Common myeloid progenitor, CD34-positive (primary cell): ENCODE data around the gene MSMP.
A peak's percentile ranks its signal among the peaks of the same experiment; 100 is the strongest.

Source experiments
- CTCF ChIA-PET: fragments of 350-600 bp; sonication (Branson Sonifier 250); formaldehyde crosslinking; loops from one replicate; lab custom pipeline; 2021; ENCODE audit warnings: antibody characterized with exemption; lab: Charles Lee
- POLR2A ChIA-PET: fragments of 350-600 bp; sonication (Branson Sonifier 250); formaldehyde crosslinking; loops from one replicate; lab custom pipeline; 2021; ENCODE audit warnings: antibody characterized with exemption; lab: Charles Lee
- DNase-seq, 3 donors: peaks; one replicate each; pipeline versions ENCODE4 v3.0.0 to v3.0.0-alpha.2; 2013
- H3K27ac ChIP-seq, 2 experiments: 1 replicate in 1 of 2; 2 replicates in 1 of 2; pipeline ENCODE4 v1.7.0; 2013; ENCODE audit warnings: inconsistent platforms in 2 of 2, low read length in 2 of 2, mild to moderate bottlenecking in 2 of 2, low read depth in 1 of 2, moderate library complexity in 1 of 2; ENCODE audit not compliant: severe bottlenecking in 2 of 2, insufficient read depth in 1 of 2, poor library complexity in 1 of 2
- H3K27me3 ChIP-seq, 5 experiments: replicated peaks in 2 of 5; 1 replicate in 3 of 5; 2 replicates in 2 of 5; pipeline versions ENCODE4 v1.6.1 to v1.7.0; 2013; ENCODE audit warnings: low read length in 4 of 5, mild to moderate bottlenecking in 2 of 5, moderate library complexity in 2 of 5, inconsistent platforms in 1 of 5; ENCODE audit not compliant: insufficient read depth in 5 of 5, control insufficient read depth in 4 of 5
- H3K36me3 ChIP-seq, 4 experiments: 1 replicate in 2 of 4; 2 replicates in 2 of 4; pipeline versions ENCODE4 v1.6.1 to v1.7.0; 2013; ENCODE audit warnings: low read length in 3 of 4, control low read depth in 1 of 4, mild to moderate bottlenecking in 1 of 4; ENCODE audit not compliant: control insufficient read depth in 4 of 4, insufficient read depth in 4 of 4
- H3K4me1 ChIP-seq, 4 experiments: 1 replicate in 3 of 4; 2 replicates in 1 of 4; pipeline versions ENCODE4 v1.6.1 to v1.7.1; 2013; ENCODE audit warnings: low read length in 3 of 4, mild to moderate bottlenecking in 3 of 4, control low read depth in 1 of 4, inconsistent platforms in 1 of 4, moderate library complexity in 1 of 4; ENCODE audit not compliant: control insufficient read depth in 4 of 4, insufficient read depth in 4 of 4; ENCODE audit errors: control extremely low read depth in 1 of 4
- H3K4me3 ChIP-seq, 7 experiments: 1 replicate in 4 of 7; 2 replicates in 3 of 7; pipeline versions ENCODE4 v1.5.1 to v1.7.0; 2013; ENCODE audit warnings: mild to moderate bottlenecking in 7 of 7, low read length in 6 of 7, moderate library complexity in 6 of 7, inconsistent platforms in 2 of 7, low read depth in 2 of 7, control low read depth in 1 of 7; ENCODE audit not compliant: insufficient read depth in 4 of 7, control insufficient read depth in 1 of 7; ENCODE audit errors: extremely low read depth in 1 of 7
- H3K9me3 ChIP-seq, 5 experiments: 1 replicate in 4 of 5; 2 replicates in 1 of 5; pipeline versions ENCODE4 v1.6.1 to v1.7.1; 2013; ENCODE audit warnings: low read length in 4 of 5, mild to moderate bottlenecking in 2 of 5, inconsistent platforms in 1 of 5, low read depth in 1 of 5, moderate library complexity in 1 of 5; ENCODE audit not compliant: control insufficient read depth in 4 of 5, insufficient read depth in 2 of 5; ENCODE audit errors: control extremely low read depth in 1 of 5
- WGBS: methylation state at CpG from one replicate; pipeline ENCODE4 v1.1.5; 2013; ENCODE audit not compliant: insufficient coverage; 5-methylcytosine and 5-hydroxymethylcytosine counted together

The MSMP gene

GRCh38 chr9:35723426-35723825 lies 30.6 kb downstream of the MSMP start:
- no peak overlapping the region for H3K4me3 ChIP-seq
- DNase-seq = no peak
- no peaks in the 10 kb centered on the region for H3K9me3 ChIP-seq
- H3K27me3 ChIP-seq = no peaks in the 10 kb centered on the region
- ChIA-PET POLR2A (no interaction called here), CTCF (interaction anchor here (1.0 to 13.4 kb wide), 4 partner anchors 8 to 28 kb away, joined by 3 to 190 read pairs (median 48); partner anchors contain the start of genes CREB3, GBA2, RGP1 and TLN1)
- H3K4me1 ChIP-seq = peaks cover 9 to 25% (median 23%) of the 10 kb centered on the region in 4 experiments
- WGBS = 100% methylated on average over 2 of the region's 2 CpGs
- no peak overlapping the region for H3K27ac ChIP-seq
- H3K36me3 ChIP-seq = peaks cover 29 to 71% (median 60%) of the 10 kb centered on the region in 4 experiments

GRCh38 chr9:35719546-35719945 lies 34.5 kb downstream of the MSMP start:
- H3K9me3 ChIP-seq = no peaks in the 10 kb centered on the region
- H3K4me1 ChIP-seq = no peaks in the 10 kb centered on the region
- H3K27ac ChIP-seq = no peak overlapping the region
- H3K27me3 ChIP-seq = no peaks in the 10 kb centered on the region
- H3K4me3 ChIP-seq = no peak overlapping the region
- peaks cover 46 to 97% (median 82%) of the 10 kb centered on the region in 4 experiments for H3K36me3 ChIP-seq
- 100% methylated on average over 3 of the region's 4 CpGs for WGBS
- ChIA-PET CTCF (interaction anchor here (11.1 to 13.4 kb wide), 2 partner anchors 9 to 24 kb away, joined by 86 to 94 read pairs; partner anchors contain the start of genes CREB3 and TLN1), POLR2A (no interaction called here)
- no peak for DNase-seq

GRCh38 chr9:35718721-35719511 lies 35.2 kb downstream of the MSMP start:
- no peak overlapping the region for H3K27ac ChIP-seq
- H3K4me3 ChIP-seq = no peak overlapping the region
- DNase-seq = peak in 1 of 3 donors; percentile 11
- H3K27me3 ChIP-seq = no peaks in the 10 kb centered on the region
- H3K9me3 ChIP-seq = no peaks in the 10 kb centered on the region
- 100% methylated on average over 8 of the region's 15 CpGs for WGBS
- ChIA-PET POLR2A (no interaction called here), CTCF (interaction anchor here (11.1 to 13.4 kb wide), 2 partner anchors 10 to 23 kb away, joined by 86 to 94 read pairs; partner anchors contain the start of genes CREB3 and TLN1)
- peaks cover 52 to 97% (median 82%) of the 10 kb centered on the region in 4 experiments for H3K36me3 ChIP-seq
- no peaks in the 10 kb centered on the region for H3K4me1 ChIP-seq

- over 99% methylated on average over 14 of the region's 14 CpGs for WGBS
- H3K4me1 ChIP-seq = no peaks in the 10 kb centered on the region
- peaks cover 49 to 97% (median 81%) of the 10 kb centered on the region in 4 experiments for H3K36me3 ChIP-seq
- POLR2A ChIA-PET = no interaction called here
- no peak for DNase-seq
- CTCF ChIA-PET = interaction anchor here (0.6 to 13.4 kb wide), 3 partner anchors 11 to 22 kb away, joined by 3 to 94 read pairs (median 86); partner anchors contain the start of genes CREB3 and TLN1
- no peaks in the 10 kb centered on the region for H3K9me3 ChIP-seq
- H3K27me3 ChIP-seq = no peaks in the 10 kb centered on the region
- H3K4me3 ChIP-seq = no peak overlapping the region
- no peak overlapping the region for H3K27ac ChIP-seq
Observed at GRCh38 chr9:35717132-35717870, 36.8 kb downstream of the MSMP start.

- Histone ChIP-seq H3K4me3 (no peak overlapping the region), H3K27me3 (no peaks in the 10 kb centered on the region), H3K36me3 (peaks cover 48 to 97% (median 80%) of the 10 kb centered on the region in 4 experiments), H3K9me3 (no peaks in the 10 kb centered on the region), H3K27ac (no peak overlapping the region), H3K4me1 (no peaks in the 10 kb centered on the region)
- ChIA-PET POLR2A (interaction anchor here (2.7 kb wide), 1 partner anchor 11 kb away, joined by 7 read pairs; no protein-coding TSS in a partner anchor), CTCF (interaction anchor here (1.1 to 13.4 kb wide), 3 partner anchors 12 to 57 kb away, joined by 3 to 94 read pairs (median 86); partner anchors contain the start of genes CREB3 and TLN1)
- no peak for DNase-seq
- WGBS = 96% methylated on average over 4 of the region's 4 CpGs
Observed at GRCh38 chr9:35716230-35716629, 37.8 kb downstream of the MSMP start.

- WGBS = 98% methylated on average over 9 of the region's 13 CpGs
- no peak for DNase-seq
- Histone ChIP-seq H3K4me1 (no peaks in the 10 kb centered on the region), H3K36me3 (peaks cover 48 to 95% (median 81%) of the 10 kb centered on the region in 4 experiments), H3K4me3 (no peak overlapping the region), H3K27ac (no peak overlapping the region), H3K27me3 (no peaks in the 10 kb centered on the region), H3K9me3 (no peaks in the 10 kb centered on the region)
- ChIA-PET POLR2A (interaction anchor here (2.7 kb wide), 1 partner anchor 13 kb away, joined by 7 read pairs; no protein-coding TSS in a partner anchor), CTCF (interaction anchor here (0.7 to 13.4 kb wide), 6 partner anchors 7 to 100 kb away, joined by 3 to 94 read pairs (median 10); partner anchors contain the start of genes CREB3 and TLN1)
Observed at GRCh38 chr9:35714579-35715252, 39.4 kb downstream of the MSMP start.
